Measurements from ENCODE around the gene COG4.

Gene COG4

GRCh38 chr16:70474320-70475053 lies 48.9 kb downstream of the COG4 start:
- H3K27ac ChIP-seq, result no peak overlapping the region
- TF ChIP-seq CTCF (IDR thresholded peaks at IDR 0.05), result no peak
- no peak for DNase-seq (ENCODE audit: low spot score)
- H3K4me3 ChIP-seq, result no peak overlapping the region

- DNase-seq (ENCODE audit: low spot score), result no peak
- no peak overlapping the region for H3K27ac ChIP-seq
Measured at GRCh38 chr16:70473446-70474319, 49.7 kb downstream of the COG4 start.

GRCh38 chr16:70472786-70473433 lies 50.4 kb downstream of the COG4 start:
- no peak overlapping the region for H3K27ac ChIP-seq
- DNase-seq (ENCODE audit: low spot score), result no peak
- no peak for TF ChIP-seq CTCF (IDR thresholded peaks at IDR 0.05)
- no peak overlapping the region for H3K4me3 ChIP-seq

More at GRCh38 chr16:70473446-70474319, 49.7 kb downstream of the COG4 start:
- TF ChIP-seq CTCF (IDR thresholded peaks at IDR 0.05), result no peak
- H3K4me3 ChIP-seq, result no peak overlapping the region

GRCh38 chr16:70470927-70471341 lies 52.4 kb downstream of the COG4 start:
- no peak for TF ChIP-seq CTCF (IDR thresholded peaks at IDR 0.05)
- no peak for DNase-seq (ENCODE audit: low spot score)
- no peak overlapping the region for H3K4me3 ChIP-seq
- H3K27ac ChIP-seq, result no peak overlapping the region

- Histone ChIP-seq H3K4me3 (no peak overlapping the region), H3K27ac (no peak overlapping the region)
- DNase-seq (ENCODE audit: low spot score), result no peak
- TF ChIP-seq CTCF (IDR thresholded peaks at IDR 0.05), result no peak
Measured at GRCh38 chr16:70470141-70470926, 53.0 kb downstream of the COG4 start.

GRCh38 chr16:70468776-70469525 lies 54.4 kb downstream of the COG4 start:
- Histone ChIP-seq H3K4me3 (no peak overlapping the region), H3K27ac (no peak overlapping the region)
- no peak for DNase-seq (ENCODE audit: low spot score)
- TF ChIP-seq CTCF (IDR thresholded peaks at IDR 0.05), result no peak

Data from coronary artery (tissue), 2 donors.